Brain pericyte (primary cell): ENCODE measurements around the gene METTL5.
"Not testable (repeated sequence)": the region's sequence is repeated elsewhere in the genome, so short reads cannot be mapped to it uniquely, and the experiment has no call there.

ENCODE experiments used
- DNase-seq: peaks from one replicate; pipeline ENCODE4 v3.0.0-alpha.2; 2012; ENCODE audit warnings: low read depth, low spot score

METTL5 gene

GRCh38 chr2:169824373-169825333 is at the start of gene METTL5:
Gene METTL5, minus strand, starts transcription at chr2:169824905. Its CDS starts 308 bp downstream, at chr2:169824597.
- peak; percentile 20 for DNase-seq

- no peak for DNase-seq
Measured at GRCh38 chr2:169871994-169872393, 47.3 kb upstream of the METTL5 start.

- DNase-seq, result not testable (repeated sequence)
Measured at GRCh38 chr2:169871369-169871768, 46.7 kb upstream of the METTL5 start.

GRCh38 chr2:169868951-169869350 is 44.2 kb upstream of the METTL5 start:
- DNase-seq, result no peak

GRCh38 chr2:169867579-169867978 is 42.9 kb upstream of the METTL5 start:
- DNase-seq, result no peak

- DNase-seq, result not testable (repeated sequence)
Measured at GRCh38 chr2:169866230-169866629, 41.5 kb upstream of the METTL5 start.

- DNase-seq, result no peak
Measured at GRCh38 chr2:169865492-169865891, 40.8 kb upstream of the METTL5 start.

GRCh38 chr2:169862816-169863215 is 38.1 kb upstream of the METTL5 start:
- no peak for DNase-seq

GRCh38 chr2:169860149-169860548 is 35.4 kb upstream of the METTL5 start:
- DNase-seq, result no peak

GRCh38 chr2:169859423-169859822 is 34.7 kb upstream of the METTL5 start:
- DNase-seq, result no peak

GRCh38 chr2:169855281-169856258 is 30.9 kb upstream of the METTL5 start:
- not testable (repeated sequence) for DNase-seq

GRCh38 chr2:169853041-169853668 is 28.4 kb upstream of the METTL5 start:
- no peak for DNase-seq

- DNase-seq, result no peak
Measured at GRCh38 chr2:169849710-169850109, 25.0 kb upstream of the METTL5 start.

GRCh38 chr2:169848959-169849693 is 24.4 kb upstream of the METTL5 start:
- not testable (repeated sequence) for DNase-seq

GRCh38 chr2:169845016-169845415 is 20.3 kb upstream of the METTL5 start:
- no peak for DNase-seq

- DNase-seq, result not testable (repeated sequence)
Measured at GRCh38 chr2:169841625-169842024, 16.9 kb upstream of the METTL5 start.

GRCh38 chr2:169840747-169841142 is 16.0 kb upstream of the METTL5 start:
- DNase-seq, result no peak

- DNase-seq, result no peak
Measured at GRCh38 chr2:169839954-169840746, 15.4 kb upstream of the METTL5 start.

- DNase-seq, result no peak
Measured at GRCh38 chr2:169838743-169839489, 14.2 kb upstream of the METTL5 start.
